HEK293 (cell line): ENCODE data around the gene MISP.

ENCODE experiments used
- MEIS1 ChIP-seq: sonication (generic); formaldehyde crosslinking; IDR thresholded peaks from 2 replicates; pipeline ENCODE4 v1.8.1; 2022; ENCODE audit warnings: missing genetic modification reagents, mild to moderate bottlenecking, borderline replicate concordance
- SP2 ChIP-seq: fragments of 450-650 bp; formaldehyde crosslinking; IDR thresholded peaks from 2 replicates; pipeline ENCODE4 v1.5.1; 2016; ENCODE audit warnings: missing biosample characterization, missing genetic modification characterization
- ZBTB10 ChIP-seq: fragments of 450-650 bp; formaldehyde crosslinking; IDR thresholded peaks from 2 replicates; pipeline ENCODE4 v1.5.1; 2016; ENCODE audit warnings: missing biosample characterization, missing genetic modification characterization
- ZFP69B ChIP-seq: fragments of 450-650 bp; formaldehyde crosslinking; IDR thresholded peaks from 2 replicates; pipeline ENCODE4 v1.5.1; 2016; ENCODE audit warnings: missing biosample characterization, missing genetic modification characterization
- ZNF121 ChIP-seq: fragments of 450-650 bp; formaldehyde crosslinking; IDR thresholded peaks from 2 replicates; pipeline ENCODE4 v1.5.1; 2016; ENCODE audit warnings: missing biosample characterization, missing genetic modification characterization
- ZNF221 ChIP-seq: fragments of 450-650 bp; formaldehyde crosslinking; IDR thresholded peaks from 2 replicates; pipeline ENCODE4 v1.5.1; 2017; ENCODE audit warnings: missing biosample characterization, missing genetic modification characterization, borderline replicate concordance
- ZNF239 ChIP-seq: fragments of 450-650 bp; formaldehyde crosslinking; IDR thresholded peaks from 2 replicates; pipeline ENCODE4 v1.5.1; 2016; ENCODE audit warnings: missing biosample characterization, missing genetic modification characterization
- ZNF354C ChIP-seq: fragments of 450-650 bp; formaldehyde crosslinking; IDR thresholded peaks from 2 replicates; pipeline ENCODE4 v1.5.1; 2016; ENCODE audit warnings: missing biosample characterization, missing genetic modification characterization, low read depth, borderline replicate concordance
- ZNF629 ChIP-seq: fragments of 450-650 bp; formaldehyde crosslinking; IDR thresholded peaks from 2 replicates; pipeline ENCODE4 v1.5.1; 2017; ENCODE audit warnings: missing biosample characterization, missing genetic modification characterization
- TF ChIP-seq, protein P1 (sequence below): fragments of 450-650 bp; formaldehyde crosslinking; IDR thresholded peaks from 2 replicates; pipeline ENCODE4 v1.5.1; 2016; ENCODE audit warnings: missing biosample characterization, missing genetic modification characterization

GRCh38 chr19:813219-814151 lies 62.6 kb downstream of the MISP start:
- TF ChIP-seq, protein P1, sequence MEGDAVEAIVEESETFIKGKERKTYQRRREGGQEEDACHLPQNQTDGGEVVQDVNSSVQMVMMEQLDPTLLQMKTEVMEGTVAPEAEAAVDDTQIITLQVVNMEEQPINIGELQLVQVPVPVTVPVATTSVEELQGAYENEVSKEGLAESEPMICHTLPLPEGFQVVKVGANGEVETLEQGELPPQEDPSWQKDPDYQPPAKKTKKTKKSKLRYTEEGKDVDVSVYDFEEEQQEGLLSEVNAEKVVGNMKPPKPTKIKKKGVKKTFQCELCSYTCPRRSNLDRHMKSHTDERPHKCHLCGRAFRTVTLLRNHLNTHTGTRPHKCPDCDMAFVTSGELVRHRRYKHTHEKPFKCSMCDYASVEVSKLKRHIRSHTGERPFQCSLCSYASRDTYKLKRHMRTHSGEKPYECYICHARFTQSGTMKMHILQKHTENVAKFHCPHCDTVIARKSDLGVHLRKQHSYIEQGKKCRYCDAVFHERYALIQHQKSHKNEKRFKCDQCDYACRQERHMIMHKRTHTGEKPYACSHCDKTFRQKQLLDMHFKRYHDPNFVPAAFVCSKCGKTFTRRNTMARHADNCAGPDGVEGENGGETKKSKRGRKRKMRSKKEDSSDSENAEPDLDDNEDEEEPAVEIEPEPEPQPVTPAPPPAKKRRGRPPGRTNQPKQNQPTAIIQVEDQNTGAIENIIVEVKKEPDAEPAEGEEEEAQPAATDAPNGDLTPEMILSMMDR (tag by site-specific recombination): no peak
- no peak for TF ChIP-seq ZNF121 (tag by site-specific recombination)
- no peak for TF ChIP-seq ZBTB10
- no peak for TF ChIP-seq MEIS1
- TF ChIP-seq ZNF354C (tag by site-specific recombination): no peak
- no peak for TF ChIP-seq SP2 (tag by site-specific recombination)
- no peak for TF ChIP-seq ZNF629 (tag by site-specific recombination)
- no peak for TF ChIP-seq ZNF221 (tag by site-specific recombination)
- no peak for TF ChIP-seq ZNF239 (tag by site-specific recombination)
- no peak for TF ChIP-seq ZFP69B (tag by site-specific recombination)
